Measurements from ENCODE around the gene UMOD.

Gene UMOD

DNA sequence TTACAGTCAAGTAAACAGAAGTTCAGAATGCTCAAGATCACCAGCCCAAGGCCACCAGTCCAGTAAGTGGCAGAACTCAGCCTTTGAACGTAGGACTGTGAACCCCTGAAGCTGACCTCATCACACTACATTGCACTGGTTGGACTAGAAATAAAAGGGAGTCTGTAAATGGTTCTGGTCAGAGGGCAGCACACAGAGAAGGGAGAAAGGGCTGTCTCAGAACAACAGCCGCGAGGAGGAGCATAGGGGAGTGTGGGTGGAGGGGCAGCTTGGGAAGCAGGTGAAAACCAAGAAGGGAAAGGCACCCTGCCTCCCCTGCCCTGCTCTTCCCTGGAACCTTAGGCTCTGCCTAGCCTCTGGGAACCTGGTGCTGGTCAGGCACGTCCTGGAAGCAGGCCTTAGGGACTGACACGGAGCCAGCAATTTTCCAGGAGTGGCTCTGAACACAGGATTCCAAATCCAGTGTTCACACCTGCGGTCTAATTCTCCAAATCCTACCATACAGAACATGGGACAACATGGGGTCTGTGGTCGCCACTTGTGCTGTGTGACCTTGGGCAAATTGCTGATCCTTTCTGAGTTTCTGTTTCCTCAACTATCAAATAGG, 45.1 kb upstream of the UMOD start:
- no peak for DNase-seq
- Histone ChIP-seq H3K4me3 (no peak overlapping the region), H3K27me3 (no peaks in the 10 kb centered on the region), H3K9me3 (no peaks in the 10 kb centered on the region), H3K4me1 (peaks cover 0 to 13% (median 0%) of the 10 kb centered on the region in 4 donors), H3K27ac (no peak overlapping the region), H3K36me3 (no peaks in the 10 kb centered on the region)
- intact Hi-C loops (cut with DNase I; ENCODE audit: low total_unique reads): no loop called here
- TF ChIP-seq CTCF (IDR thresholded peaks at IDR 0.05): no peak

DNA sequence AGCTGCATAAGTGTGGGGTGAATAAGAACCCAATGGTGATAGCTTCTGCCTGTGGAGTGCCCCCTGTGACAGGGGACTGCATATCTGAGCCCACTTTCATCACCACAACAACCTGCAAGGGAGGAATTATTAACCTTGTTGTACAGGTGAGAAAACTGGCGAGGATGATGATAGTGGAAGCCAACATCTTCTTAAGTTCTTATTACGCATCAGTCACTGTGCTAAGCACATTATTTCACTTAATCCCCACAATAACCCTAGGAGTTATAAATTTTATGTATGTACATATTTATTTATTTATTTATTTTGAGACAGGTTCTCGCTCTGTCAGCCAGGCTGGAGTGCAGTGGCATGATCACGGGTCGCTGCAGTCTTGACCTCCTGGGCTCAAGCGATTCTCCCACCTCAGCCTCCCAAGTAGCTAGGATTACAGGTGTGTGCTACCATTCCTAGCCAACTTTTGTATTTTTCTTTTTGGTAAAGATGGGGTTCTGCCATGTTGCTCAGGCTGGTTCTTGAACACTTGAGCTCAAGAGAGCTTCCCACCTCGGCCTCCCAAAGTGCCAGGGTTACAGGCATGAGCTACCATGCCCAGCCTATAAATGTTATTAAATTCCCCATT, 44.4 kb upstream of the UMOD start:
- DNase-seq: no peak
- H3K4me1 ChIP-seq: peaks cover 0 to 13% (median 0%) of the 10 kb centered on the region in 4 donors
- no peak for TF ChIP-seq CTCF (IDR thresholded peaks at IDR 0.05)
- H3K4me3 ChIP-seq: no peak overlapping the region
- intact Hi-C loops (cut with DNase I; ENCODE audit: low total_unique reads): no loop called here
- no peaks in the 10 kb centered on the region for H3K36me3 ChIP-seq
- no peaks in the 10 kb centered on the region for H3K9me3 ChIP-seq
- H3K27me3 ChIP-seq: no peaks in the 10 kb centered on the region
- no peak overlapping the region for H3K27ac ChIP-seq

DNA sequence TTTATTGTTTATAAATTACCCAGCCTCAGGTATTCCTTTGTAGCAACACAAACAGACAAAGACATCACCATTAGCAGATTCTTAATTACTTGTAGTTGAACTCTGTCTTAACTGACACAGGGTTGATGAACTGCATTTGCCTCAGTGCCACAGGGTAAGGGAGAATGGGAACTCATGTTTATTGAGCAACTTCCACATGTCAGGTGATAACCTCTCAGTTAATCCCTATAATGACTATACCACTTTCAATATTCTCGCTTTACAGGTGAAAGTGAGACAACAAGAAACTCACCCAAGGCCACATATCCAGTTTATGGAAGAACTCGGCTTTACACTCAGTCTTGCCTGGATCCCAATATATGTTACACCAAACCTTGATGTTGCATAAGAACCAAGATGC, 43.4 kb upstream of the UMOD start:
- Histone ChIP-seq H3K36me3 (no peaks in the 10 kb centered on the region), H3K27ac (no peak overlapping the region), H3K9me3 (no peaks in the 10 kb centered on the region), H3K4me3 (no peak overlapping the region), H3K27me3 (no peaks in the 10 kb centered on the region), H3K4me1 (peaks cover 0 to 13% (median 0%) of the 10 kb centered on the region in 4 donors)
- no peak for TF ChIP-seq CTCF (IDR thresholded peaks at IDR 0.05)
- intact Hi-C loops (cut with DNase I; ENCODE audit: low total_unique reads): no loop called here
- no peak for DNase-seq

- TF ChIP-seq CTCF (IDR thresholded peaks at IDR 0.05): no peak
- Histone ChIP-seq H3K4me3 (no peak overlapping the region), H3K36me3 (no peaks in the 10 kb centered on the region), H3K27ac (peak overlapping the region; percentile 18 to 24), H3K27me3 (no peaks in the 10 kb centered on the region), H3K9me3 (no peaks in the 10 kb centered on the region), H3K4me1 (peaks cover 0 to 13% (median 0%) of the 10 kb centered on the region in 4 donors)
- no peak for DNase-seq
- intact Hi-C loops (cut with DNase I; ENCODE audit: low total_unique reads): no loop called here
Measured at GRCh38 chr16:20393801-20394577, 41.5 kb upstream of the UMOD start.

DNA sequence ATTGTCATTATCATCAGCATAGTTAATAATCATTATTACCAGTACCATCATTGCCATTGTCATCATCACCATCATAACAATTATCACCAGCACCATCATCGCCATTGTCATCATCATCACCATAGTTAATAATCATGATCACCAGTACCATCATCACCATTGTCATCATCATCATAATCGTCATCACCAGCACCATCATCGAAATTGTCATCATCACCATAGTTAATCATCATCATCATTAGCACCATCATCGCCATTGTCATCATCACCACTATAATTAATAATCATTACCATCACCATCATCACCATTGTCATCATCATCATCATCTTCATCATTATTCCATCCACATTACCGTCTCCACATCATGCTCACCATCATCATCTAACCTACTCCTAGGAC, 38.5 kb upstream of the UMOD start:
- Histone ChIP-seq H3K4me1 (peaks cover 0 to 19% (median 1%) of the 10 kb centered on the region in 4 donors), H3K27me3 (no peaks in the 10 kb centered on the region), H3K36me3 (no peaks in the 10 kb centered on the region), H3K9me3 (no peaks in the 10 kb centered on the region), H3K4me3 (no peak overlapping the region), H3K27ac (no peak overlapping the region)
- no peak for TF ChIP-seq CTCF (IDR thresholded peaks at IDR 0.05)
- intact Hi-C loops (cut with DNase I; ENCODE audit: low total_unique reads): no loop called here
- DNase-seq: no peak

Measured in tibial artery (tissue), 4 donors.